ENCODE results near the gene RANBP3. TPM values are rescaled to one million over a fixed set of nuclear protein-coding genes. Genes with fewer than 3 reads are reported as not detected.

The RANBP3 gene
- total and polyA plus RNA-seq, 2 of the 8 experiments (the other 6 are each of a cell fraction or from before 2014, with no cell fraction given) = 95.4 to 122 TPM

DNA sequence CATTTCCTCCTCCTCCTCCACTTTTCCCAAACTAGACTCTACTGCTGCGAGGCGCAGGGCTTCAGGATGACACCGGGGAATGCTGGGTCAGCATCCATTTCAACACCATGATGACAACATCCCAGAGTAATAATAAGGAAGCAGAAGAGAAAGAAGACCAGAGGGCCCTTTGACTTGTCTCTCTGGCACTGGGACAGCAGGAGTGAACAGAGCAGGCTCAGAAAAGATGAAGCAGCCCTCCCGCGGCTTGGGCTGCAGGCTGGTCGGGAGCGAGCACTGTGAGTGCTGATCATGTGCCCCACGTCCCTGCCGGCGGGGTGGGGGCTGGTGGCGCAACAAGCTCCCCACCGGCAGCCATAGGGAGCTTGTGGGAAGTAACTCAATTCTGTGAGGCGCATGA is 30.5 kb downstream of the RANBP3 start:
- CTCF ChIA-PET (ENCODE audit: partially characterized antibody) = interaction anchor here (0.8 to 5.0 kb wide), 10 partner anchors 11 to 75 kb away, joined by 3 to 21 read pairs (median 3); no protein-coding TSS in a partner anchor
- Histone ChIP-seq H4K5ac (ENCODE audit: insufficient read length, low read depth, low read length) (no peak overlapping the region), H3K23me2 (ENCODE audit: low read depth, low read length) (no peaks in the 10 kb centered on the region), H3K79me2 (ENCODE audit: control insufficient read depth in 1 of 2, insufficient read depth in 2 of 2, low read length in 2 of 2) (peaks cover 0 to 87% of the 10 kb centered on the region in 2 experiments; a peak in 3 of 4 replicates), H3K9ac (replicated peaks in 1 of 4; ENCODE audit: extremely low read depth in 1 of 4, low read depth in 3 of 4, low read length in 3 of 4) (no peak overlapping the region), H2BK20ac (ENCODE audit: low read length) (no peak overlapping the region), H3K4me3 (ENCODE audit: extremely low read depth in 1 of 4, insufficient read depth in 2 of 4, low read depth in 3 of 4, low read length in 4 of 4) (no peak overlapping the region), H3K27ac (ENCODE audit: low read depth, low read length) (no peak overlapping the region), H4K20me1 (replicated peaks in 1 of 2; ENCODE audit: control insufficient read depth in 1 of 2, insufficient read depth in 2 of 2, low read length in 2 of 2) (peaks cover 44 to 54% of the 10 kb centered on the region in 2 experiments), H3K23ac (ENCODE audit: insufficient read length) (no peak overlapping the region), H2BK120ac (replicated peaks; ENCODE audit: low read depth, low read length) (no peak overlapping the region), H3K27me3 (replicated peaks in 1 of 4; ENCODE audit: control insufficient read depth in 3 of 4, extremely low read depth in 1 of 4, insufficient read depth in 3 of 4, low read length in 3 of 4) (no peaks in the 10 kb centered on the region), H2BK12ac (ENCODE audit: low read depth, low read length) (no peak overlapping the region), H3K79me1 (ENCODE audit: low read depth, low read length) (peaks cover 29% of the 10 kb centered on the region), H3K18ac (ENCODE audit: extremely low read depth, low read length) (no peak overlapping the region), H4K8ac (ENCODE audit: extremely low read depth, insufficient read depth, low read length) (no peak overlapping the region), H3K36me3 (ENCODE audit: control insufficient read depth in 2 of 4, insufficient read depth in 4 of 4, low read length in 3 of 4) (peaks cover 0 to 3% (median 0%) of the 10 kb centered on the region in 4 experiments; a peak in 2 of 8 replicates), H3K56ac (replicated peaks; ENCODE audit: insufficient read length, low read depth, low read length) (no peak overlapping the region), H2BK5ac (ENCODE audit: low read depth, low read length) (no peak overlapping the region; the same call in 1 of the 2 replicates), H2BK15ac (ENCODE audit: low read length) (no peak overlapping the region), H3K4ac (replicated peaks; ENCODE audit: insufficient read length, low read depth, low read length) (no peak overlapping the region), H3K14ac (ENCODE audit: insufficient read length) (no peak overlapping the region), H3K4me2 (ENCODE audit: insufficient read depth in 1 of 2, low read depth in 2 of 2, low read length in 2 of 2) (no peak overlapping the region), H4K91ac (replicated peaks; ENCODE audit: insufficient read length, low read length) (no peak overlapping the region), H3K9me3 (ENCODE audit: insufficient read depth in 2 of 2, low read depth in 1 of 2, low read length in 1 of 2) (no peaks in the 10 kb centered on the region), H2AFZ (ENCODE audit: low read length) (no peak overlapping the region), H3K4me1 (replicated peaks in 1 of 4; ENCODE audit: control insufficient read depth in 3 of 4, insufficient read depth in 4 of 4, low read length in 3 of 4) (peaks cover 16 to 32% (median 27%) of the 10 kb centered on the region in 4 experiments), H2AK5ac (ENCODE audit: low read depth, low read length) (no peak overlapping the region)
- 80% methylated on average over 13 of the region's 13 CpGs; no CpG with 5 or more reads in 1 of the 2 experiments for WGBS, 2 experiments (ENCODE audit: extremely low coverage in 1 of 2, insufficient coverage in 1 of 2, insufficient read length in 1 of 2, insufficient replicate concordance in 2 of 2, low coverage in 1 of 2, low lambda C conversion rate in 2 of 2, missing lambda C conversion rate in 1 of 2)
- FAIRE-seq (no peak), DNase-seq (ENCODE audit: low read depth in 1 of 2, low spot score in 2 of 2) (no peak)
- POLR2A ChIA-PET (ENCODE audit: partially characterized antibody) = interaction anchor here (1.1 kb wide), 1 partner anchor 9 kb away, joined by 3 read pairs; no protein-coding TSS in a partner anchor
- TF ChIP-seq, protein P1, sequence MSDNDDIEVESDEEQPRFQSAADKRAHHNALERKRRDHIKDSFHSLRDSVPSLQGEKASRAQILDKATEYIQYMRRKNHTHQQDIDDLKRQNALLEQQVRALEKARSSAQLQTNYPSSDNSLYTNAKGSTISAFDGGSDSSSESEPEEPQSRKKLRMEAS (IDR thresholded peaks at IDR 0.05) = no peak
- TF ChIP-seq BACH1 (IDR thresholded peaks at IDR 0.05; ENCODE audit: low read length) (no peak), EZH2 (IDR thresholded peaks at IDR 0.05; ENCODE audit: low read depth, low read length, severe bottlenecking) (no peak), JUND (IDR thresholded peaks at IDR 0.05; ENCODE audit: low read length) (no peak), GABPA (IDR thresholded peaks at IDR 0.05; ENCODE audit: borderline replicate concordance, insufficient read depth, low read length) (no peak), POLR2A (IDR thresholded peaks at IDR 0.05; ENCODE audit: control extremely low read depth in 1 of 2, low read depth in 2 of 2, low read length in 2 of 2) (no peak), KDM1A (IDR thresholded peaks at IDR 0.05; ENCODE audit: borderline replicate concordance, low read length) (no peak), CTBP2 (IDR thresholded peaks at IDR 0.05; ENCODE audit: borderline replicate concordance, insufficient read depth, insufficient read length, low read length) (no peak), TCF12 (IDR thresholded peaks at IDR 0.05; ENCODE audit: low read depth, low read length) (no peak), EGR1 (IDR thresholded peaks at IDR 0.05; ENCODE audit: borderline replicate concordance, low read depth, low read length) (no peak), TEAD4 (IDR thresholded peaks at IDR 0.05; ENCODE audit: low read depth, low read length) (no peak), CBX8 (IDR thresholded peaks at IDR 0.05; ENCODE audit: borderline replicate concordance, low read depth, low read length) (no peak), TAF7 (optimal IDR thresholded peaks at IDR 0.05; ENCODE audit: borderline replicate concordance, low read depth, low read length) (no peak)
- TF ChIP-seq, protein P2, sequence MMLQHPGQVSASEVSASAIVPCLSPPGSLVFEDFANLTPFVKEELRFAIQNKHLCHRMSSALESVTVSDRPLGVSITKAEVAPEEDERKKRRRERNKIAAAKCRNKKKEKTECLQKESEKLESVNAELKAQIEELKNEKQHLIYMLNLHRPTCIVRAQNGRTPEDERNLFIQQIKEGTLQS (IDR thresholded peaks at IDR 0.05; ENCODE audit: insufficient read depth, low read depth, low read length) = no peak

Data from H1 (cell line).